Hematopoietic multipotent progenitor cell treated with erythropoietin and hydrocortisone succinate and interleukin-3 and kit ligand, for 4 days (in vitro differentiated cells): ENCODE measurements around the gene CSTA.

Source experiments
- DNase-seq: peaks from one replicate; pipeline ENCODE4 v3.0.0-alpha.2; 2015

Gene CSTA, protein sequence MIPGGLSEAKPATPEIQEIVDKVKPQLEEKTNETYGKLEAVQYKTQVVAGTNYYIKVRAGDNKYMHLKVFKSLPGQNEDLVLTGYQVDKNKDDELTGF

GRCh38 chr3:122324871-122325323, at the start of gene CSTA:
CSTA (plus strand) TSS chr3:122325248; CDS start chr3:122325293, 45 bp downstream.
- peak; percentile 61 for DNase-seq

DNA sequence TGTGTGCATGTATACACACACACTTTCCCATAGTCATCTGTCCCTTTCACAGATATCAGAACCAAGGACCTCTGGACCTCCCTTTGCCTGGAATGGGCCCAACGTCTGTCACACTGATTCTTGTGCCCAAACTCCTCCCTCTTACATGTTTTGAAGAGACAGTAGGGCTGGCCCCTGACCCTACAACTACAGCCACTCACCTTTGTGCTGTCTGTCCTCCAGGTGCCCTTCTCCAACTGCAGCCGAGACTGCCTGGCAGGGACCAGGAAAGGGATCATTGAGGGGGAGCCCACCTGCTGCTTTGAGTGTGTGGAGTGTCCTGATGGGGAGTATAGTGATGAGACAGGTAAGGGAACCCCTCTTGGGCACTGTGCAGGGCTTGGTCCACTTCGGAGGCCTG, 43.2 kb upstream of the CSTA start:
- DNase-seq: no peak

- DNase-seq: no peak
These were observed 41.1 kb upstream of the CSTA start for GRCh38 chr3:122283796-122284445.

GRCh38 chr3:122284486-122284885, 40.6 kb upstream of the CSTA start:
- no peak for DNase-seq

DNA sequence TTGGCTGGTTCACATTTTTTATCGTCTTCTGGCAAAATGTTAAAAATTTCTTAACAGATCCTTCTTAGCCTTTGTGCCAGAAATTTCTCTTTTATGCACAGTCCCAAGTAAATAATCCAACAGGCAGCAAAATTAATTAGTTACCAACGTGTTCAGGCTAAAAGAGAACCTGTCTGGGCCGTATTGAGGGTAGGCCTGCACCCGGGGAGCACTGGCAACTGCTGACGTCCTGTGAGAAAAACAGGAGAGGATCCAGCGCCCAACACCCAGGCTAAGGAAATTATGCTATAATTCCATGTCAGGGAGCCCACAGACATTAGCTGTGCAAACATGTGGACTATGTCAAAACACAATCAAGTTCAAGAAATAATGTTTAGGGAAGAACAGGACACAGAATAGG, 30.7 kb upstream of the CSTA start:
- no peak for DNase-seq

- DNase-seq: peak; percentile 46
These were observed 29.6 kb upstream of the CSTA start for GRCh38 chr3:122295266-122296062.

GRCh38 chr3:122298239-122298638, 26.8 kb upstream of the CSTA start:
- DNase-seq: peak; percentile 24

GRCh38 chr3:122299215-122299614, 25.8 kb upstream of the CSTA start:
- no peak for DNase-seq

- peak; percentile 76 for DNase-seq
These were observed 25.1 kb upstream of the CSTA start for GRCh38 chr3:122299872-122300460.

- DNase-seq: no peak
These were observed 24.0 kb upstream of the CSTA start for GRCh38 chr3:122301063-122301462.

GRCh38 chr3:122305818-122306621, 19.0 kb upstream of the CSTA start:
- DNase-seq: peak; percentile 60

DNA sequence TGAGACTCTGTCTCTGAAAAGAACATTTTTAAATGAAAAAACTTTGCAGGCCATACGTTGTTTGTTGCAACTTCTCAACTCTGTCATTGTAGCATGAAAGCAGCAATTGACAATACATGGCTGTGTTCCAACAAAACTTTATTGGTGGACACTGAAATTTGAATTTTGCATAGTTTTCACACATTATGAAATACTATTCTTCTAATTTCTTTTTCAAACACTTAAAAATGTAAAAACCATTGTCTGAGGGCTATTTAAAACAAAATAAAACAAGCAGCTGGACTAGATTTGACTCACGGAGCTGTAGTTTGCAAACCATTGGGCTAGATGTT, 18.5 kb upstream of the CSTA start:
- DNase-seq: no peak

- no peak for DNase-seq
These were observed 17.9 kb upstream of the CSTA start for GRCh38 chr3:122307094-122307687.

- DNase-seq: no peak
These were observed 17.1 kb upstream of the CSTA start for GRCh38 chr3:122307976-122308375.

GRCh38 chr3:122310361-122310760, 14.7 kb upstream of the CSTA start:
- DNase-seq: no peak

- peak; percentile 69 for DNase-seq
These were observed 12.2 kb upstream of the CSTA start for GRCh38 chr3:122312826-122313225.

DNA sequence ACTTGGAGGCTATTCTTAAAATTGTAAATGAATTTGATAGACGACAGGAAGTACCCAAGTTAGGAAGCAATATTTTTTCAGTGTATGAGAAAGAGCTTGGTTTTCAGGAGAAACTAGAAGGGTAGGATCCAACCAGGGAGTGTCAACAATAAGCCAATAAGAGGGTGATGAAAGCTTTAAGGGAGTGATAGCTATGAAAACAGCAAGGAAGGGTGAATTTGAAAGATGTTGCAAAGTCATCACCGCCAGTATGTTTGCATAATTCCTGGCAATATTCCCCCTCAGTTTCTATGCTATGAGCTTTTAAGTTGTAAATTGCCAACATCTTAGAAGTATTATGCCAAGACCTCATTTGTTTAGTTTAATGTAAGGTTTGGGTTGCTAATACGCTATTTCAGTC, 11.8 kb upstream of the CSTA start:
- peak; percentile 31 for DNase-seq

DNA sequence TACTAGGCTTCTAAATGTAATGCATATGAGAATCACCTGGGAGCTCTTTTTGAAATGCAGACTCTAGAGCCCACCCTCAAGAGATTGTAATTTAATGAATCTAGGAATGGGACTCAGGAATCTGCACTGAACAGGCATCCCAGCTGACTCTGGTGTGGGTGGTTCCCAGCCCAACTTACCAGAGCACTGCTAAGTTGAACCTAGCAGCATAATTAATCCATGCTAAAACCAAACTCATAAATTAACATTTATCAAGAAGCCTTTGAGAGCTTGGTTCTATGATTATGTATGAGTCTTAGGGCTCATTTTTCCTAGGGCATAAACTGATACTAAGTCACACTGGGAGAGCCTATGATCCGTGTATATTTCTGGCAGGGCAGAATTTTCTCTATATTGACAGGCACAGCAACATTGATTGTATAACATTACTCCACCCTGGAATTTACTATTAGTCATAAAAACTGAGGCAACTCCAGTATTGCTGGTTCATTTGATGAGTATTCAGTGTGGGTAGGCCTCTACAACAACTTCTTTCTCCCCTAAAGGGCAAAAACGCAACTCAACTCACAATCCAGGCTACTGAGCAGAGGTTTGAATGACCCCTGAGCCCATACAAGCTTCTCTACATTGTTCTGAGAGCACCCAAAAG, 10.7 kb upstream of the CSTA start:
- DNase-seq: no peak

DNA sequence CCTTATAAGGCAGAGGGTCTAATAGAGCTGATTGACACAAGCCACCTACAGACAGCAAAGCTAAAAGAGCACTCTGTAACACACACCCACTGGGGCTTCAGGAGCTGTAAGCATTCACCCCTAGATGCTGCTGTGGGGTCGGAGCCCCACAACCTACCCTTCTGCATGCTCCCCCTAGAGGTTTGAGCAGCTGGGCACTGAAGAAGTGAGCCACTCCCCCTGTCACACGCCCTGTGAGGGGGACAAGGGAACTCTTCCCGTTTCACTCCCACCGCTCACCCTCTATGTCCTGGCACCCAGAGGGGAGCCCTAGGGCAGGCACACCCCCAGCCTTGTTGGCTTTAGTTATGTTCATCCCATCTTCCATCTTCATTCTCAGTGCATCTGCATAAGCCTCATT, 9.4 kb upstream of the CSTA start:
- no peak for DNase-seq

DNA sequence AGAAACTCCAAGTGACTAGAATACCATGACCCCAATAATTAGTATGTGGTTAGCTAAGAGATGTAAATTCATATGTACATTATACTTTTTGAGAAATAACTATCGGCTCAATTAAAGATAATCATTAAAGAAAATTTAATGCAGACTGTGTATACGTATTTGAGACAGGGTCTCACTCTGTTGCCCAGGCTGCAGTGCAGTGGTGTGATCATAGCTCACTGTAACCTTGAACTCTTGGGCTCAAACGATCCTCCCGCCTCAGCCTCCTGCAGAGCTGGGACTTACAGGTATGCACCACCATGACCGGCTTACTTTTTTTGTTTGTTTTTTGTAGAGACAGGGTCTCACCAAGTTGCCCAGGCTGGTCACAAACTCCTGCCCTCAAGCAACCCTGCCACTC, 8.7 kb upstream of the CSTA start:
- DNase-seq: no peak

GRCh38 chr3:122318620-122319019, 6.4 kb upstream of the CSTA start:
- no peak for DNase-seq
